Stomach (tissue), 9 donors: ENCODE measurements around the gene RASSF5. TPM values are rescaled to one million over a fixed set of nuclear protein-coding genes. Genes with fewer than 3 reads are reported as not detected.
A peak's percentile ranks its signal among the peaks of the same experiment; 100 is the strongest.
"Not testable (repeated sequence)": the region's sequence is repeated elsewhere in the genome, so short reads cannot be mapped to it uniquely, and the experiment has no call there.

ENCODE experiments used
- DNase-seq, 2 donors: peaks; one replicate each; pipeline versions ENCODE4 v3.0.0 to v3.0.0-alpha.2; 2013 to 2019
- H3K27ac ChIP-seq, 5 donors: fragments of 200-600 bp in 4 of 5; sonication (generic) in 4 of 5; one replicate each; pipeline ENCODE4 v1.5.1; 2013 to 2019; ENCODE audit warnings: mild to moderate bottlenecking in 1 of 5, moderate library complexity in 1 of 5
- H3K27me3 ChIP-seq, 3 donors: fragments of 200-600 bp; sonication (generic); one replicate each; pipeline ENCODE4 v1.5.1; 2017 to 2019; ENCODE audit warnings: mixed run types in 1 of 3
- H3K36me3 ChIP-seq, 4 donors: fragments of 200-600 bp; sonication (generic); 1 replicate in 3 of 4; 2 replicates in 1 of 4; pipeline ENCODE4 v1.5.1; 2016 to 2019
- H3K4me1 ChIP-seq, 4 donors: fragments of 200-600 bp; sonication (generic); one replicate each; pipeline ENCODE4 v1.5.1; 2016 to 2019
- H3K4me3 ChIP-seq, 4 donors: fragments of 200-600 bp; sonication (generic) in 3 of 4; one replicate each; pipeline ENCODE4 v1.5.1; 2016 to 2019; ENCODE audit warnings: mild to moderate bottlenecking in 1 of 4
- H3K9me3 ChIP-seq, 4 donors: fragments of 200-600 bp; sonication (generic); one replicate each; pipeline ENCODE4 v1.5.1; 2016 to 2019
- CTCF ChIP-seq, 7 experiments: fragments of 450-650 bp in 4 of 7; fragments of 200-600 bp in 3 of 7; sonication (generic) in 3 of 7; IDR thresholded peaks; one replicate each; pipeline ENCODE4 v1.5.1; 2016 to 2019; ENCODE audit warnings: antibody characterized with exemption in 7 of 7, control low read depth in 2 of 7, mild to moderate bottlenecking in 1 of 7
- EP300 ChIP-seq: sonication (generic); formaldehyde crosslinking; IDR thresholded peaks from one replicate; pipeline ENCODE4 v1.6.1; 2017; ENCODE audit warnings: antibody characterized with exemption
- POLR2A ChIP-seq, 4 donors: fragments of 450-650 bp; IDR thresholded peaks; one replicate each; pipeline ENCODE4 v1.6.1; 2016; ENCODE audit warnings: antibody characterized with exemption in 4 of 4, control low read depth in 2 of 4, mild to moderate bottlenecking in 1 of 4, moderate library complexity in 1 of 4
- POLR2AphosphoS5 ChIP-seq, 3 donors: sonication (generic); formaldehyde crosslinking; IDR thresholded peaks; one replicate each; pipeline ENCODE4 v1.6.1; 2016; ENCODE audit warnings: antibody characterized with exemption in 3 of 3
- WGBS, 5 donors: extraction: QIAGEN DNeasy Blood & Tissue Kit in 3 of 5; methylation state at CpG; one replicate each; pipeline versions ENCODE4 v1.1.5 to v1.1.7; 2013 to 2018; 5-methylcytosine and 5-hydroxymethylcytosine counted together
- intact Hi-C: fragments of 100-400 bp; cut with DNase I; formaldehyde crosslinking; loops from one replicate; pipeline ENCODE4 v1.15.1; 2023; ENCODE audit warnings: low total_unique reads
- polyA plus RNA-seq, 3 donors: library from polyadenylated mRNA; stranded (reverse); fragments of 200-250 nt; gene quantifications; one replicate each; pipeline ENCODE4 v1.2.3, GENCODE V29; 2013
- total RNA-seq, 5 donors: library from RNA; depleted of rRNA; stranded (reverse); fragments of >200 nt; gene quantifications; one replicate each; pipeline versions ENCODE4 v1.1.0 to v1.2.3, GENCODE V29; 2014 to 2016
- donor health status: healthy with polysubstance abuse.
- donor health status: Bipolar disorder and iron deficiency.
- donor health status: healthy.

The RASSF5 gene
- total and polyA plus RNA-seq, 8 donors = 2.2 to 44.5 (median 7.5) TPM

- peaks cover 3 to 64% (median 61%) of the 10 kb centered on the region in 4 donors for H3K36me3 ChIP-seq
Measured at GRCh38 chr1:206609229-206609991, 102.1 kb downstream of the RASSF5 start.

GRCh38 chr1:206612129-206612876 is 105.0 kb downstream of the RASSF5 start, which contains the start of gene EIF2D:
Gene EIF2D, minus strand, starts transcription at chr1:206612465. Its CDS starts 123 bp downstream, at chr1:206612342.
- H3K4me1 ChIP-seq = peaks cover 9 to 17% (median 15%) of the 10 kb centered on the region in 4 donors
- H3K36me3 ChIP-seq = peaks cover 3 to 35% (median 32%) of the 10 kb centered on the region in 4 donors
- H3K27ac ChIP-seq = peak within 1 kb of the TSS; percentile 72 to 90 (median 84)
- no peaks in the 10 kb centered on the region for H3K27me3 ChIP-seq
- TF ChIP-seq POLR2A (IDR thresholded peaks at IDR 0.05) (peak in 1 of 4 donors; percentile 20), POLR2AphosphoS5 (IDR thresholded peaks at IDR 0.05) (peak; percentile 84 to 92 (median 86)), CTCF (IDR thresholded peaks at IDR 0.05) (peak in 5 of 7 experiments; percentile 94 to 99 (median 99)), EP300 (no peak)
- H3K9me3 ChIP-seq = no peaks in the 10 kb centered on the region
- peak; percentile 97 to 98 for DNase-seq
- intact Hi-C loops = no loop called here
- 3 to 7% (median 4%) methylated on average over 37 to 48 of the region's 48 CpGs for WGBS, 5 donors
- peak within 1 kb of the TSS; percentile 69 to 73 (median 72) for H3K4me3 ChIP-seq

More at GRCh38 chr1:206609229-206609991, 102.1 kb downstream of the RASSF5 start:
- H3K27ac ChIP-seq = no peak overlapping the region
- H3K9me3 ChIP-seq = no peaks in the 10 kb centered on the region
- WGBS, 5 donors = 41 to 68% (median 52%) methylated on average over 4 of the region's 4 CpGs
- H3K4me1 ChIP-seq = peaks cover 9 to 17% (median 15%) of the 10 kb centered on the region in 4 donors
- no peak for DNase-seq
- H3K4me3 ChIP-seq = no peak overlapping the region
- intact Hi-C loops = no loop called here
- no peaks in the 10 kb centered on the region for H3K27me3 ChIP-seq
- TF ChIP-seq EP300 = no peak
- no peak for TF ChIP-seq CTCF (IDR thresholded peaks at IDR 0.05)
- no peak for TF ChIP-seq POLR2AphosphoS5 (IDR thresholded peaks at IDR 0.05)
- TF ChIP-seq POLR2A (IDR thresholded peaks at IDR 0.05) = no peak

GRCh38 chr1:206626396-206626795 is 119.1 kb downstream of the RASSF5 start:
- H3K9me3 ChIP-seq, H3K4me1 ChIP-seq, intact Hi-C loops, H3K36me3 ChIP-seq, H3K27me3 ChIP-seq, H3K27ac ChIP-seq, DNase-seq, H3K4me3 ChIP-seq: not testable (repeated sequence)
- WGBS, 5 donors = 85 to 100% (median 96%) methylated on average over 2 of the region's 2 CpGs

GRCh38 chr1:206628916-206629315 is 121.6 kb downstream of the RASSF5 start:
- intact Hi-C loops = no loop called here
- no peaks in the 10 kb centered on the region for H3K36me3 ChIP-seq
- no peak overlapping the region for H3K27ac ChIP-seq
- DNase-seq = no peak
- H3K9me3 ChIP-seq = no peaks in the 10 kb centered on the region
- no peak overlapping the region for H3K4me3 ChIP-seq
- WGBS, 5 donors = 0 to 50% (median 0%) methylated on average over 1 of the region's 1 CpG
- H3K4me1 ChIP-seq = peaks cover 0 to 7% (median 2%) of the 10 kb centered on the region in 4 donors
- H3K27me3 ChIP-seq = no peaks in the 10 kb centered on the region
- no peak for TF ChIP-seq POLR2A (IDR thresholded peaks at IDR 0.05)
- no peak for TF ChIP-seq EP300
- no peak for TF ChIP-seq POLR2AphosphoS5 (IDR thresholded peaks at IDR 0.05)
- no peak for TF ChIP-seq CTCF (IDR thresholded peaks at IDR 0.05)
